LNCAP (cell line): Measurements from ENCODE around the gene LYPD6.

ENCODE experiments used
- TF ChIP-seq, protein P1 (sequence below): fragments of 450-650 bp; IDR thresholded peaks from 2 replicates; pipeline ENCODE4 v1.5.1; 2017; ENCODE audit warnings: mild to moderate bottlenecking

Gene LYPD6

DNA sequence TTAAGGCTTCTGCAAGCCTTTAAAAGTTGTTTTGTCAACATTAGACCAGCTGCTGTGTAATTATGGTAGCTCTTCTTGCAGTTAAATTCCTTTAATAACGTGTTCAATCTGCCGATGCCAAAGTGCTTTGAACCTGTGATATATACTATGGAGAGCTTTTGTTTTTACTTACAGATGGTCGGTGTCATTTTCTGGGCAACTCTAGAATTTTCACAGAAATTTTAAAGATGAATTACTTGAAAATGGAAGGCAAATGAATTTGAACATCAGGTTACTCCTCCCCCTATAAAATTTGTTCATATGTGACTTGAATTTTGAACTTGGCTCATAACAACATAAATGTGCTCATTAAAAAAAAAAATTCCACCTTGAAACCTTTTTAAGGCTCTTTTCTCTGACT, 23.0 kb downstream of the LYPD6 start:
- TF ChIP-seq, protein P1, sequence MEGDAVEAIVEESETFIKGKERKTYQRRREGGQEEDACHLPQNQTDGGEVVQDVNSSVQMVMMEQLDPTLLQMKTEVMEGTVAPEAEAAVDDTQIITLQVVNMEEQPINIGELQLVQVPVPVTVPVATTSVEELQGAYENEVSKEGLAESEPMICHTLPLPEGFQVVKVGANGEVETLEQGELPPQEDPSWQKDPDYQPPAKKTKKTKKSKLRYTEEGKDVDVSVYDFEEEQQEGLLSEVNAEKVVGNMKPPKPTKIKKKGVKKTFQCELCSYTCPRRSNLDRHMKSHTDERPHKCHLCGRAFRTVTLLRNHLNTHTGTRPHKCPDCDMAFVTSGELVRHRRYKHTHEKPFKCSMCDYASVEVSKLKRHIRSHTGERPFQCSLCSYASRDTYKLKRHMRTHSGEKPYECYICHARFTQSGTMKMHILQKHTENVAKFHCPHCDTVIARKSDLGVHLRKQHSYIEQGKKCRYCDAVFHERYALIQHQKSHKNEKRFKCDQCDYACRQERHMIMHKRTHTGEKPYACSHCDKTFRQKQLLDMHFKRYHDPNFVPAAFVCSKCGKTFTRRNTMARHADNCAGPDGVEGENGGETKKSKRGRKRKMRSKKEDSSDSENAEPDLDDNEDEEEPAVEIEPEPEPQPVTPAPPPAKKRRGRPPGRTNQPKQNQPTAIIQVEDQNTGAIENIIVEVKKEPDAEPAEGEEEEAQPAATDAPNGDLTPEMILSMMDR: no peak

DNA sequence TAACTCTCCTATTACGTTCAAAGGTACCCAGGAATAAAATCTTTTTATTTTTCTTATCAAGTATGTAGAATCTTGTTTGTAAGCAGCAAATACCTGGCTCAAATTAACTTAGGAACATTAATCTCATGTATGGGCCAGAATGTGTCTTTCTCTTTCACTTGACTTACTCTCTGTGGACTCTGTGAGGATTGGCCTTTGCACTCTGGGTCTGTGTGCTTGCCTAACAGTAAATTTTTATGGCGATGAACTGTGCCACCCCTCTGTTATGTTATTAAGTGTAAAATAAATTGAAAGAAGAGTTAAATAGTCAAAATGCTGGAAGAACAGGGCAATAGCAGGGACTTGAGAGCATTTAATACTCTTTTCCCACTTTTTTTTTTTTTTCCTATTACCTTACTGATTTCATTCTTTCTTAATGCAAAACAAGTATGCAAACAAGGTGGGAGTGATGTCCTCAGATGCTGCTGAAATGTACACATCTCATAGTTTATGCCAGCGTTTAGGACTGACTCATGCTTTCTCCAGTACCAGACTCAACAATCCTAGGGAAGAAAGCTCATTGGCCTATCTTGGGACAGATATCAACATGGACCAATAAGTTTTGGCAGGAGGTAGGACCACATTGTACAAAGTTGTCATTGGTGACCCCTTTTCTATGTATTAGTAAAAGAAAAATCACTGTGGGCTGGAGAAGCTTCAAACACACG, 25.5 kb downstream of the LYPD6 start:
- TF ChIP-seq, protein P1: no peak

DNA sequence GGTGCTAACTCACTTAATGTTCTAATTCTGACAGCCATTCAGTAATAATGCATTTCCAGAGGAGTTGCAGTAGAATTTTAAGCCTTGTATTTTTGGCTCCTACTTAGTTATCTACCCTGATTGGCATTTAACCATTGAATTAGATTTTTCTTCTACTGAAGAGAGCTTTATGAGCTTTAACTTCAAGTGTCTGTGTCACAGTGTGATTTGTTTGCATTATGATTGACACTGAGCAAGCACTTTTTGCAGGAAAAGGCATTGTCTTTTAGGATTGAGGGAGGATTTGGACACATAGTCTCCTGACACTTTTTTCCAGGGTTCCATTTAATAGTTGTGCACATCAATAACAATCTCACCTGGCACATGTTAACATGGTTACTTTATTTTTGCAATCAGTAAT, 26.7 kb downstream of the LYPD6 start:
- TF ChIP-seq, protein P1: no peak

DNA sequence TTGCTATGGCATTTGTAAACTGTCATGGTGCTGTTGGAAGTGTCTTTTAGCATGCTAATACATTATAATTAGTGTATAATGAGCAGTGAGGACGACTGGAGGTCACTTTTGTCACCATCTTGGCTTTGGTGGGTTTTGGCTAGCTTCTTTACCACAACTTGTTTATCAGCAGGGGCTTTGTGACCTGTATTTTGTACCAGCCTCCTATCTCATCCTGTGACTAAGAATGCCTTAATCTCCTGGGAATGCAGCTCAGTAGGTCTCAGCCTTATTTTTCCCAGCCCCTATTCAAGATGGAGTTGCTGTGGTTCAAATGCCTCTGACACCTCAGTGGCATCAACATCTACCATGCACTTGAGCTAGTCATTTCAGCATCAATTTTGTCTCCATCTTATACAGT, 29.7 kb downstream of the LYPD6 start:
- TF ChIP-seq, protein P1: no peak

DNA sequence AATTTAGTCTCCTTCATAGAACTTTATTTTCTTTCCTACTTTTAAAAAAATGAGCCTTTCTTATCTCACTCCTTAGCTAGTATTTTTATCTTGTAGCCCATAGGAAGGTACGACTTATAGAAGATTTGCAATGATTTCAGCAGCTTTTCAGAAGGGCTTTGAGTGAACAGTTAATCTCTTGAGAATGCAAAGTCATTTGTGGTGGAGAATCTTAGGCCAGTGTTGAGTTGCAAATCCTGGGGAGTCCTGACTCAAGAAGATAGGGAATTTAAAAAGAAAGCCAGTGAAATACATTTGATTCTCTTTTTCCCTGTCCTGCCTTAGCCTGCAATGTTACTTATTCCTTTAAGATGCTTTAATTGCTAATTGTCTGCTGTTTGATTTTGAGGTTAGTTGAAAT, 33.6 kb downstream of the LYPD6 start:
- TF ChIP-seq, protein P1: no peak

DNA sequence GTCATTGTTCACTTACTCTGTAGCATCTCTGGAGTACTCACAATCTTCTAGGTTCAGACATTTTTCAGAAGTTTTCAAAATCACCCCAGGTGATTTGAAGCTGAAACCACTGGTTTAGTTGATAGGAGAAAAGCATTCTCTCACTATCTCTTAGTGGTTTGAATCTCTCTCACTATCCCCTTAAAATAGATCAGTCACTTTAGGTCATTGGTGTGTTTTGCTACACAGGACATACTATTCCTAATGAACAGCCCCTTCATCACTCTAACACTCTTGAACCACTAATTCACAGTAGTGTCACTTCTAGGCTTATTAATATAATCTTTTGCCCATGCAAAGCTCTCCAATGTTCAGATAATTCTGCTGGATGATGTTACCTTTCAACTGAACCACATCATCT, 34.5 kb downstream of the LYPD6 start:
- TF ChIP-seq, protein P1: no peak

DNA sequence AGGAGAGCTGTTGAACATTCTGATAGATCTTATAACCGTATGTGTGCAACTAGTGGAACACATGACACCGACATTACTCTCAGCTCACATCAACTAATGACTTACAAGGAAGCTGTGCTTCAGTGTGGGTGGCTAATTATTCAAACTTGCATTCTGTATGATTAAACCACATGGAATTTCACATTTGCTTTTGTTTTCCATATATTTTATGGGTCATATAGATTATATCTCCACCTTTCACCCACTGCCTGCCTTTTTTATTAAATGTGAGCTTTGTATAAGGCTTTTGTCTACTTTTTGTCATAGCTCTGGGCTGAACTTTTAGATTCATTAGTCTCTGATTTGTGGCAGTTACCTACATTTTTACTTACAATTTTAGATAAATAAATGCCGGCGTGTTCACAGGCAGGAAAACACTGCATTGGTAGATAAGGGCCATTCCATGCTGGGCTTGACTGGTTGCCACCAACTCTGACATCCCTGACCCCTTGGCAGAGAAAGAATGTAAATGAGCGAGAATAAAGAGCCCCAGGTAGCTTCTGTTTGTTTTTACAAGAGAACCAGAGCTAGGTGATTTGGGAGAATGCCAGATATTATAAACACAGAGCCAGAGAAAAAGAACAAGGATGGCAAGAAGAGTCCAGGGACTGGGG, 35.7 kb downstream of the LYPD6 start:
- TF ChIP-seq, protein P1: no peak
